Measurements from ENCODE around the gene MTFP1. TPM values are rescaled to one million over a fixed set of nuclear protein-coding genes. Genes with fewer than 3 reads are reported as not detected.

The MTFP1 gene
- total and polyA plus RNA-seq, 4 donors, result 6.8 to 20.2 (median 8.8) TPM

DNA sequence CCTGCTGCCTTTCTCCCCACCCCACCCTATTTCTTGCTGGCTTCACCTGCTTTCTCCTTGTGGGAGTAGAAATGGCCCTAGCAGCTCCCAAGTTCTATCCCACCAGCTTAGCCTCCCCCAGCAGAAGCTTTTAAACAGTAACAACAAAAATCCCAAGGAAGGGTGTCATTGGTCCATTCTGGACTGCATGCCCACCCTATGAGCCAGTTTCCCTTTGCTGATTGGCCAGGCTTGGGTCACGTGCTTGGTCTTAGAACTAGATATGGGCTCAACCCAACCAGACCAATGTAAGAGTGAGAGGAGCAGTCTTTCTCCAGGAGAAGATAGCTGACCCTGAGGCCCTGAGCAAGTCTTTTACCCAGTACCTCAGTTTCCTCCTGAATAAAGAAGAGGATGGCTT is 2.3 kb downstream of the MTFP1 start:
- no peaks in the 10 kb centered on the region for H3K27me3 ChIP-seq (ENCODE audit: control insufficient read depth in 4 of 4, insufficient read depth in 4 of 4, low read length in 3 of 4)
- peaks cover 0 to 5% (median 0%) of the 10 kb centered on the region in 4 donors for H3K36me3 ChIP-seq (ENCODE audit: control insufficient read depth in 4 of 4, insufficient read depth in 3 of 4, low read depth in 1 of 4, low read length in 3 of 4)
- H3K9ac ChIP-seq (ENCODE audit: low read depth in 1 of 2, low read length in 2 of 2), result no peak overlapping the region
- no peak for DNase-seq (ENCODE audit: low spot score)
- H3K4me3 ChIP-seq (ENCODE audit: low read depth in 1 of 3, low read length in 3 of 3), result no peak overlapping the region
- no peaks in the 10 kb centered on the region for H3K9me3 ChIP-seq (ENCODE audit: control insufficient read depth in 4 of 4, low read length in 3 of 4)
- TF ChIP-seq, protein P1, sequence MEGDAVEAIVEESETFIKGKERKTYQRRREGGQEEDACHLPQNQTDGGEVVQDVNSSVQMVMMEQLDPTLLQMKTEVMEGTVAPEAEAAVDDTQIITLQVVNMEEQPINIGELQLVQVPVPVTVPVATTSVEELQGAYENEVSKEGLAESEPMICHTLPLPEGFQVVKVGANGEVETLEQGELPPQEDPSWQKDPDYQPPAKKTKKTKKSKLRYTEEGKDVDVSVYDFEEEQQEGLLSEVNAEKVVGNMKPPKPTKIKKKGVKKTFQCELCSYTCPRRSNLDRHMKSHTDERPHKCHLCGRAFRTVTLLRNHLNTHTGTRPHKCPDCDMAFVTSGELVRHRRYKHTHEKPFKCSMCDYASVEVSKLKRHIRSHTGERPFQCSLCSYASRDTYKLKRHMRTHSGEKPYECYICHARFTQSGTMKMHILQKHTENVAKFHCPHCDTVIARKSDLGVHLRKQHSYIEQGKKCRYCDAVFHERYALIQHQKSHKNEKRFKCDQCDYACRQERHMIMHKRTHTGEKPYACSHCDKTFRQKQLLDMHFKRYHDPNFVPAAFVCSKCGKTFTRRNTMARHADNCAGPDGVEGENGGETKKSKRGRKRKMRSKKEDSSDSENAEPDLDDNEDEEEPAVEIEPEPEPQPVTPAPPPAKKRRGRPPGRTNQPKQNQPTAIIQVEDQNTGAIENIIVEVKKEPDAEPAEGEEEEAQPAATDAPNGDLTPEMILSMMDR (IDR thresholded peaks at IDR 0.05; ENCODE audit: low read depth, low read length, missing input control), result no peak
- TF ChIP-seq, protein P2, sequence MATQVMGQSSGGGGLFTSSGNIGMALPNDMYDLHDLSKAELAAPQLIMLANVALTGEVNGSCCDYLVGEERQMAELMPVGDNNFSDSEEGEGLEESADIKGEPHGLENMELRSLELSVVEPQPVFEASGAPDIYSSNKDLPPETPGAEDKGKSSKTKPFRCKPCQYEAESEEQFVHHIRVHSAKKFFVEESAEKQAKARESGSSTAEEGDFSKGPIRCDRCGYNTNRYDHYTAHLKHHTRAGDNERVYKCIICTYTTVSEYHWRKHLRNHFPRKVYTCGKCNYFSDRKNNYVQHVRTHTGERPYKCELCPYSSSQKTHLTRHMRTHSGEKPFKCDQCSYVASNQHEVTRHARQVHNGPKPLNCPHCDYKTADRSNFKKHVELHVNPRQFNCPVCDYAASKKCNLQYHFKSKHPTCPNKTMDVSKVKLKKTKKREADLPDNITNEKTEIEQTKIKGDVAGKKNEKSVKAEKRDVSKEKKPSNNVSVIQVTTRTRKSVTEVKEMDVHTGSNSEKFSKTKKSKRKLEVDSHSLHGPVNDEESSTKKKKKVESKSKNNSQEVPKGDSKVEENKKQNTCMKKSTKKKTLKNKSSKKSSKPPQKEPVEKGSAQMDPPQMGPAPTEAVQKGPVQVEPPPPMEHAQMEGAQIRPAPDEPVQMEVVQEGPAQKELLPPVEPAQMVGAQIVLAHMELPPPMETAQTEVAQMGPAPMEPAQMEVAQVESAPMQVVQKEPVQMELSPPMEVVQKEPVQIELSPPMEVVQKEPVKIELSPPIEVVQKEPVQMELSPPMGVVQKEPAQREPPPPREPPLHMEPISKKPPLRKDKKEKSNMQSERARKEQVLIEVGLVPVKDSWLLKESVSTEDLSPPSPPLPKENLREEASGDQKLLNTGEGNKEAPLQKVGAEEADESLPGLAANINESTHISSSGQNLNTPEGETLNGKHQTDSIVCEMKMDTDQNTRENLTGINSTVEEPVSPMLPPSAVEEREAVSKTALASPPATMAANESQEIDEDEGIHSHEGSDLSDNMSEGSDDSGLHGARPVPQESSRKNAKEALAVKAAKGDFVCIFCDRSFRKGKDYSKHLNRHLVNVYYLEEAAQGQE (IDR thresholded peaks at IDR 0.05), result no peak
- no peak for TF ChIP-seq JUND (IDR thresholded peaks at IDR 0.05)
- no peak for TF ChIP-seq SP1 (IDR thresholded peaks at IDR 0.05)
- TF ChIP-seq, protein P3, sequence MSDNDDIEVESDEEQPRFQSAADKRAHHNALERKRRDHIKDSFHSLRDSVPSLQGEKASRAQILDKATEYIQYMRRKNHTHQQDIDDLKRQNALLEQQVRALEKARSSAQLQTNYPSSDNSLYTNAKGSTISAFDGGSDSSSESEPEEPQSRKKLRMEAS (IDR thresholded peaks at IDR 0.05), result no peak
- TF ChIP-seq NR2F2 (IDR thresholded peaks at IDR 0.05), result no peak
- no peak for TF ChIP-seq FOXA1 (IDR thresholded peaks at IDR 0.05)
- TF ChIP-seq EGR1 (IDR thresholded peaks at IDR 0.05; ENCODE audit: low read depth in 2 of 2), result no peak
- TF ChIP-seq YY1 (IDR thresholded peaks at IDR 0.05), result no peak
- no peak for TF ChIP-seq HNF4G (IDR thresholded peaks at IDR 0.05)
- TF ChIP-seq, protein P4, sequence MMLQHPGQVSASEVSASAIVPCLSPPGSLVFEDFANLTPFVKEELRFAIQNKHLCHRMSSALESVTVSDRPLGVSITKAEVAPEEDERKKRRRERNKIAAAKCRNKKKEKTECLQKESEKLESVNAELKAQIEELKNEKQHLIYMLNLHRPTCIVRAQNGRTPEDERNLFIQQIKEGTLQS (IDR thresholded peaks at IDR 0.05), result no peak
- TF ChIP-seq RXRA (IDR thresholded peaks at IDR 0.05), result no peak
- no peak for TF ChIP-seq FOXA2 (IDR thresholded peaks at IDR 0.05)
- TF ChIP-seq TAF1 (conservative IDR thresholded peaks at IDR 0.05), result no peak
- TF ChIP-seq GABPA (IDR thresholded peaks at IDR 0.05 in 1 of 2, conservative IDR thresholded peaks at IDR 0.05 in 1 of 2), result no peak
- no peak for TF ChIP-seq HNF4A (conservative IDR thresholded peaks at IDR 0.05)
- no peak for TF ChIP-seq RAD21 (IDR thresholded peaks at IDR 0.05)
- TF ChIP-seq, protein P5, sequence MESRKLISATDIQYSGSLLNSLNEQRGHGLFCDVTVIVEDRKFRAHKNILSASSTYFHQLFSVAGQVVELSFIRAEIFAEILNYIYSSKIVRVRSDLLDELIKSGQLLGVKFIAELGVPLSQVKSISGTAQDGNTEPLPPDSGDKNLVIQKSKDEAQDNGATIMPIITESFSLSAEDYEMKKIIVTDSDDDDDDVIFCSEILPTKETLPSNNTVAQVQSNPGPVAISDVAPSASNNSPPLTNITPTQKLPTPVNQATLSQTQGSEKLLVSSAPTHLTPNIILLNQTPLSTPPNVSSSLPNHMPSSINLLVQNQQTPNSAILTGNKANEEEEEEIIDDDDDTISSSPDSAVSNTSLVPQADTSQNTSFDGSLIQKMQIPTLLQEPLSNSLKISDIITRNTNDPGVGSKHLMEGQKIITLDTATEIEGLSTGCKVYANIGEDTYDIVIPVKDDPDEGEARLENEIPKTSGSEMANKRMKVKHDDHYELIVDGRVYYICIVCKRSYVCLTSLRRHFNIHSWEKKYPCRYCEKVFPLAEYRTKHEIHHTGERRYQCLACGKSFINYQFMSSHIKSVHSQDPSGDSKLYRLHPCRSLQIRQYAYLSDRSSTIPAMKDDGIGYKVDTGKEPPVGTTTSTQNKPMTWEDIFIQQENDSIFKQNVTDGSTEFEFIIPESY (IDR thresholded peaks at IDR 0.05), result no peak
- H3K4me1 ChIP-seq (ENCODE audit: control insufficient read depth in 4 of 4, insufficient read depth in 4 of 4, low read length in 3 of 4), result peaks cover under 1 to 47% (median 31%) of the 10 kb centered on the region in 4 donors
- H3K27ac ChIP-seq (ENCODE audit: low read depth in 1 of 2, low read length in 2 of 2), result no peak overlapping the region
- WGBS, result 92% methylated on average over 1 of the region's 1 CpG

All from liver (tissue), 9 donors.